ENCODE measurements around the gene ZNF550.
"Not testable (repeated sequence)": the region's sequence is repeated elsewhere in the genome, so short reads cannot be mapped to it uniquely, and the experiment has no call there.

Gene ZNF550

DNA sequence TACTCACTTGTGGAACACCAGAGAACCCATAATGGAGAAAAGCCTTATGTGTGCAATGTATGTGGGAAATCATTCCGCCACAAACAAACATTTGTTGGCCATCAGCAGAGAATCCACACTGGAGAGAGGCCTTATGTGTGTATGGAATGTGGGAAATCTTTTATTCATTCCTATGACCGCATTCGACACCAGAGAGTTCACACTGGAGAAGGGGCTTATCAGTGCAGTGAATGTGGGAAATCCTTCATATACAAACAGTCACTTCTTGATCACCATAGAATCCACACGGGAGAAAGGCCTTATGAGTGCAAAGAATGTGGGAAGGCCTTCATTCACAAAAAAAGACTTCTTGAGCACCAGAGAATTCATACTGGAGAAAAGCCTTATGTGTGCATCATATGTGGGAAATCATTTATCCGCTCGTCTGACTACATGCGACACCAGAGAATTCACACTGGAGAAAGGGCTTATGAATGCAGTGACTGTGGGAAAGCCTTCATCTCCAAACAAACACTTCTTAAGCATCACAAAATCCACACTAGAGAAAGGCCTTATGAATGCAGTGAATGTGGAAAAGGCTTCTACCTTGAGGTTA is 21.6 kb downstream of the ZNF550 start:
- DNase-seq (ENCODE audit: low read depth in 1 of 2, low spot score in 1 of 2): no peak

DNA sequence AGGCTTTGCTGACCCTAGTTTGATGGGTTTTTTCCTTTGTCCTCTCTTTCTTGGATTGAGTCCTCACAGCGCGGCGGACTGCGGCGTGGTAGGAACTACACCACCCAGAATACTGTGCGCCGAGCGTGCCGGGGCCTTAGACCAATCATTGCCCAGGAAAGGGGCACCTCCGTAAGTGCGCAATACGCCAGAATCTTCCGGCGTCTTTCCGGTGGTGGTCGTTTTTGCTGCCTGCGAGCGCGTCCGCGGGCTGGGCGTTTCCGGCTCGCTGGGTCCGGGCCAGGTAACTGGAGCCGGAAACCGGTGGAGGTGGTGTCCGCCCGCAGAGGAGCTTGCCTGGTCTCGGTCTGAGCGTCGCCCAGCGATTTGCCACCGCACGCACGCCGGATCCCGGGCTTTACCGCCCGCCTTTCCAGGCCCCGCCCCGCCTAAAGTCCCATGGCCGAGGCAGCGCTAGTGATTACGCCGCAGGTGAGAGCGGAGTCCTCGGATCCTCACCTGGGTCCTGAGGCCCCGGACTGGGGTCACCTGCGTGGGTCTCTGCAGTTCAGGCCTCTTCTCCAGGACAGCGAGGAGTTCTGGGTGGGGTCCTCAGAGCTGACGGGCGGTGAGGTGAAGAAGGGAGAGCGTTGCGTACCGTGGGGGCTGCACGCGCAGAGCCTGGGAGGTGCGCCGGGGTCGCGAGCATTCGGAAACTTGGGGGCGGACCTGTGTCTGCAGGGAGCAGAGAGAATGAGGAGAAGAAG is 32.4 kb downstream of the ZNF550 start, which contains the start of gene ZNF549:
Gene ZNF549, plus strand, starts transcription at position 221 of the 746 bp plus-strand sequence. Its CDS starts 218 bp downstream, at position 439.
- DNase-seq (ENCODE audit: low read depth in 1 of 2, low spot score in 1 of 2): peak; percentile 76 to 79

DNA sequence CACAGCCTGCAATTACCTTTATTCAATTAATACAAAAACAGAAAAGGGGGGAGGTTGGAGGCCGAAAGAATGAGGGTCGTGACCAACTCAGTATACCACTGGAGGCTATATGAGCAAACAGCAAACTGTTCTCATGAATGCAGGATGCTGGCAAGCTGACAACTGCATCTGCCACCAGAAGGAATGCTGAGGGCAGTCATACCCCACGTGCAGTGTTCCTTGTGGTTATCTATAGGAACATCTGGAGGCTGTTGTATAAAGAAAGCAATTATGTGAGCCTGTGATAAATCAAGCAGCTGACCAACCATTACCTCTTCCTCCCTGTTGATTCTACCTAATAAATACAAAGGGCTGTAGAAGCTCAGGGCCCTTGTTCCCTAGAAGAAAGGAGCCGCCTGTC is 41.6 kb downstream of the ZNF550 start:
- DNase-seq (ENCODE audit: low read depth in 1 of 2, low spot score in 1 of 2): not testable (repeated sequence)

DNA sequence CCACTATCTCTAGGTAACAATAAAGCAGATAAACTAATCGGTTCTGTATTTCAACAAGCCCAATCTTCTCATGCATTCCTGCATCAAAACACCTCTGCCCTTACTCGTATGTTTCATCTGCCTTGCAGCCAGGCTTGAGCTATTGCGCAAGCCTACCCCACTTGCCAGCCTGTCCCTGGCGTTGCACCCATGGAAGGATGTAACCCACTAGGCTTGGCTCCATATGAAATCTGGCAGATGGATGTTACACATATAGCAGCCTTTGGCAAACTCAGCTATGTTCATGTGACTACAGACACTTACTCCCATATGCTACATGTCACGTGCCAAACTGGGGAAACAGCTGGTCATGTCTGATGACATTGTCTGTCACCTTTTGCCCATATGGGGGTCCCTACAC is 44.4 kb downstream of the ZNF550 start:
- DNase-seq (ENCODE audit: low read depth in 1 of 2, low spot score in 1 of 2): no peak

DNA sequence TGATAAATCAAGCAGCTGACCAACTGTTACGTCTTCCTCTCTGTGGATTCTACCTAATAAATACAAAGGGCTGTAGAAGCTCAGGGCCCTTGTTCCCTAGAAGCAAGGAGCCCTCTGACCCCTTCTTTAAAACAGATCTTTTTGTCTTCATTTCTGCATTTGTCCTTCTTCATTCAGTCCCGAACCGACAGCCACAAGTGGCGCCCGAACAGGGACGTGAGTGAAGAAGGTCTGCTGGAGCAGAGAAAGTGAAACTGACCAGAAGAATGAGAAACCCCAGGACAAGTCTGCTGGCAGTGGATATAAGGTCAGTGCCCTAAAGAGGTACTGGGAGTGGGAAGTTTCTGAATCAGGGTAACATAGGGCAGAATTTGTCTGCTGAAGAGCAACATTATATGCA is 46.8 kb downstream of the ZNF550 start:
- no peak for DNase-seq (ENCODE audit: low read depth in 1 of 2, low spot score in 1 of 2)

DNA sequence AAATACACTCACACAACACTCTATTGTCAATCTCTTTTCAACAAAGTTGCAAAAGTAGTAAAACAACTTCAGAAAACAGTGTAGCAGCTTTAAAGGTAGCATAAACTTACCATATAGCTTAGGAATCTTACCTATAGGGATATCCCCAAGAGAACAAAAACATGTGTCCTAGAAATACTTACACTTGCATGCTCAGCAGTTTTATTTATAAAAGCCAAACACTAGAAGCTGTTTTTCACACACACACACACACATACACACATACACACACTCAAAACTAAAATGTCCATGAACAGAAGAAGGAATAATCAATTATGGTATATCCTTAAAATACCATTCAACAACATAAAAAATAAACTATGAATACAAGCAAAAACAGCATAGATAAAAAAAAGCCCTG is 48.2 kb downstream of the ZNF550 start:
- DNase-seq (ENCODE audit: low read depth in 1 of 2, low spot score in 1 of 2): no peak

DNA sequence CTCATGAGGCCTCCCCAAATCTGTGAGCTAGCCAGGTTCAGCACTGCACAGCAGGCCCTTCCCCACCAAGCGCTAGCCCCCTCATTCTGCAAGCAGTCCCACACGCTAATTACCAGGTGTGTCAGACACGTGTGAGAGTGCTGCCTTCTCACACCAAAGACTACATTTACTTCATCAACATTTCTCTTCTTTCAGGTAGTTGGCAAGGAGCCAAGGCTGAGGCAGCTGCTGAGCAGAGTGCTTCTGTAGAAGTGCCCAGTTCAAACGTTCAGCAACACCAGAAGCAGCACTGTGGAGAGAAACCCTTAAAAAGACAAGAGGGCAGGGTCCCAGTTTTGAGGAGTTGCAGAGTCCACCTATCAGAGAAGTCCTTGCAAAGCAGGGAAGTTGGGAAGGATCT is 53.5 kb downstream of the ZNF550 start:
- DNase-seq (ENCODE audit: low read depth in 1 of 2, low spot score in 1 of 2): no peak

DNA sequence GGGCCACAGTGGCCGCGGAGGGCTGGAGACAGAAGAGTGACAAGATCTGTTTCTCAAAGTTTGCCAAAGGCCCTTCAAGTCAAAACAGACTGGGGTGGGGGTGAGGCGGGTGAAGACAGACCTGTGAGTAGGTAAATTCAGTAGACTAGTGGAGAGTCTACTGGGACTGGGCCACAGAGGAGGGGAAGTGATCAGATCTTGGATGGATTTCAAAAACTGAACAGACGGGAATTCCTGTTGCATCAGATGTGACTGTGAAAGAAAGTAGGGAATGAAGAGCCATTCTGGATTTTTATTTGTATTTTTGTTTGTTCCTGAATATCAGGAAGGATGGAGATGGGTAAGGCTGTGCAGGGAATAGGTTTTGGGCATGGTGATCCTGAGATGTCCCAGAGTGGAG is 59.3 kb downstream of the ZNF550 start:
- not testable (repeated sequence) for DNase-seq (ENCODE audit: low read depth in 1 of 2, low spot score in 1 of 2)

DNA sequence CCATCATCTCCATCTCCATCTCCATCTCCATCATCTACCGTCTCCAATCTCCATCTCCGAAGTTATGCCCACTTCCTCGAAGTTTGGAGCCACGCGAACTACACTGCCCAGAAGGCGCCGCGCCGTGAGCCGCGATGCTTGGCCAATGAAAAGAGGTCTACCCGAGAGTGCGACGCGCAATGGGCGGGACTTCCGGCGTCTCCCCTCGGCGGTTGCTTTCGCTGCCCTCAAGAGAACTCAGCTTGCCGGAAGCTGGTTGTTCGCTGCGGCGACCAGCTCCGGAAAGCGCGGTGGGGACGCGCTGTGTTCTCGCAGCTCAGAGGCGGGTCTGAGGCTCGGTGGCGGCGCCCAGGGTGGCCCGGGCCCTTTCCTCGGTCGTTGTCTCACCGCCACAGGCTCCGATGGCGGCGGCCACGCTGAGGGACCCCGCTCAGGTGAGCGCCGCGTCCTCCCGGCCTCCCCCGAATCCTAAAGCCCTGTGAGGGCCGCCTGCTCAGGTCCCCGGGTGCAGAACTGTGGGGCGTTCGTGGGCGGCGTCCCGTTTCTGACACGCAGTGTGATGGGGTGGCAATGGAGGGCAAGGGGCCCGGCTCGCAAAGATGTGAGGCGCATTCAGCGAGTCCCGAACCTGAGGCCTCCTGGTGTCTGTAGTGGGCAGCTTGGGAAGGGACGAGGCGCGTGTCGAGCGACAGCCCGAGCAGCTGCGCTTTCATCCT is 59.8 kb downstream of the ZNF550 start, which contains the start of gene ZNF773:
Gene ZNF773, plus strand, starts transcription at position 259 of the 716 bp plus-strand sequence. Its CDS starts 143 bp downstream, at position 402.
- DNase-seq (ENCODE audit: low read depth in 1 of 2, low spot score in 1 of 2): peak; percentile 91 to 96

DNA sequence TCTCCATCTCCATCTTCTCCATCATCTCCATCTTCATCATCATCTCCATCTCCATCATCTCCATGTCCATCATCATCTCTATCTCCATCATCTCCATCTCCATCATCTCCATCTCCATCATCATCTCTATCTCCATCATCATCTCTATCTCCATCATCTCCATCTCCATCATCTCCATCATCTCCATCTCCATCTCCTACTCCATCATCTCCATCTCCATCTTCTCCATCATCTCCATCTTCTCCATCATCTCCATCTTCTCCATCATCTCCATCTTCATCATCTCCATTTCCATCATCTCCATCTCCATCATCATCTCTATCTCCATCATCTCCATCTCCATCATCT is 60.4 kb downstream of the ZNF550 start:
- not testable (repeated sequence) for DNase-seq (ENCODE audit: low read depth in 1 of 2, low spot score in 1 of 2)

DNA sequence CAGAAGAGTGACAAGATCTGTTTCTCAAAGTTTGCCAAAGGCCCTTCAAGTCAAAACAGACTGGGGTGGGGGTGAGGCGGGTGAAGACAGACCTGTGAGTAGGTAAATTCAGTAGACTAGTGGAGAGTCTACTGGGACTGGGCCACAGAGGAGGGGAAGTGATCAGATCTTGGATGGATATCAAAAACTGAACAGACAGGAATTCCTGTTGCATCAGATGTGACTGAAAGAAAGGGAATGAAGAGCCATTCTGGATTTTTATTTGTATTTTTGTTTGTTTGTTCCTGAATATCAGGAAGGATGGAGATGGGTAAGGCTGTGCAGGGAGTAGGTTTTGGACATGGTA is 71.4 kb downstream of the ZNF550 start:
- DNase-seq (ENCODE audit: low read depth in 1 of 2, low spot score in 1 of 2): not testable (repeated sequence)

DNA sequence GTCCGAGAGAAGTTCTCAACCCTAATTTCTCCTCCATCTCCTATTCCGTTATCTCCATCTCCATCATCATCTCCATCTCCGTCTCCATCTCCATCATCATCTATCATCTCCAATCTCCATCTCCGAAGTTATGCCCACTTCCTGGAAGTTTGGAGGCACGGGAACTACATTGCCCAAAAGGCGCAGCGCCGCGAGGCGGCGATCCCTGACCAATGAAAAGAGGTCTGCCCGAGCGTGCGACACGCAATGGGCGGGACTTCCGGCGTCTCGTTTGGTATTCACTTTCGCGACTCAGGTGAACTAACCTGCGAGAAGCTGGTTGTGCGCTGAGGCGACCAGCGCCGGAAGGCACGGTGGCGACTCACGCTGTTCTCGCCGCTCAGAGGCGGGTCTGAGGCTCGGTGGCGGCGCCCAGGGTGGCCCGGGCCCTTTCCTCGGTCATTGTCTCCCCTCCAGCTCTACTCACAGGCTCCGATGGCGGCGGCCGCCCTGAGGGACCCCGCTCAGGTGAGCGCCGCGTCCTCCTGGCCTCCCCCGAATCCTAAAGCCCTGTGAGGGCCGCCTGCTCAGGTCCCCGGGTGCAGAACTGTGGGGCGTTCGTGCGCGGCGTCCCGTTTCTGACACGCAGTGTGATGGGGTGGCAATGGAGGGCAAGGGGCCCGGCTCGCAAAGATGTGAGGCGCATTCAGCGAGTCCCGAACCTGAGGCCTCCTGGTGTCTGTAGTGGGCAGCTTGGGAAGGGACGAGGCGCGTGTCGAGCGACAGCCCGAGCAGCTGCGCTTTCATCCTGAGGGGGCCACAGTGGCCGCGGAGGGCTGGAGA is 72.0 kb downstream of the ZNF550 start, which contains the start of gene ZNF419:
Gene ZNF419, plus strand, starts transcription at position 274 of the 822 bp plus-strand sequence. Its CDS starts 201 bp downstream, at position 475.
- peak; percentile 89 to 93 for DNase-seq (ENCODE audit: low read depth in 1 of 2, low spot score in 1 of 2)
